ENCODE measurements around the gene ATG9A. TPM values are rescaled to one million over a fixed set of nuclear protein-coding genes. Genes with fewer than 3 reads are reported as not detected.

Gene ATG9A
- total RNA-seq, 1 experiment from 2014 or later: 42.9 TPM

GRCh38 chr2:219176818-219177551, 52.5 kb downstream of the ATG9A start, which contains the start of gene CNPPD1 (continued):
- no peak for TF ChIP-seq FOXJ3 (CRISPR knock-in tag; IDR thresholded peaks at IDR 0.05; ENCODE audit: borderline replicate concordance)
- peak; percentile 72; the same call in 1 of the 2 replicates for TF ChIP-seq JUN (CRISPR knock-in tag; IDR thresholded peaks at IDR 0.05)
- TF ChIP-seq ZNF423 (CRISPR knock-in tag; IDR thresholded peaks at IDR 0.05): no peak
- no peak for TF ChIP-seq RORB (CRISPR knock-in tag; IDR thresholded peaks at IDR 0.05)
- TF ChIP-seq ATF2 (CRISPR knock-in tag; IDR thresholded peaks at IDR 0.05; ENCODE audit: borderline replicate concordance, low read depth): no peak
- peak; percentile 36; the same call in 1 of the 2 replicates for TF ChIP-seq TCF7 (CRISPR knock-in tag; IDR thresholded peaks at IDR 0.05; ENCODE audit: low read depth)
- no peak for TF ChIP-seq MXD4 (CRISPR knock-in tag; IDR thresholded peaks at IDR 0.05; ENCODE audit: borderline replicate concordance)
- TF ChIP-seq ZNF138 (CRISPR knock-in tag; conservative IDR thresholded peaks at IDR 0.05): no peak
- no peak for TF ChIP-seq SMAD4 (CRISPR knock-in tag; IDR thresholded peaks at IDR 0.05)
- peak; percentile 77; the same call in 1 of the 2 replicates for TF ChIP-seq ETV6 (CRISPR knock-in tag; IDR thresholded peaks at IDR 0.05)
- TF ChIP-seq ZNF219 (CRISPR knock-in tag; IDR thresholded peaks at IDR 0.05; ENCODE audit: borderline replicate concordance): peak; percentile 90; the same call in 1 of the 2 replicates
- no peak for TF ChIP-seq NFE2L1 (CRISPR knock-in tag; IDR thresholded peaks at IDR 0.05)
- TF ChIP-seq MLX (CRISPR knock-in tag; IDR thresholded peaks at IDR 0.05): no peak
- TF ChIP-seq ZNF396 (CRISPR knock-in tag; IDR thresholded peaks at IDR 0.05; ENCODE audit: borderline replicate concordance): no peak
- TF ChIP-seq GRHL2 (CRISPR knock-in tag; IDR thresholded peaks at IDR 0.05; ENCODE audit: insufficient replicate concordance, severe bottlenecking): no peak
- no peak for TF ChIP-seq AFF4 (CRISPR knock-in tag; IDR thresholded peaks at IDR 0.05; ENCODE audit: borderline replicate concordance)
- no peak for TF ChIP-seq TEAD4 (CRISPR knock-in tag; IDR thresholded peaks at IDR 0.05)
- 0 out of 2 replicates have a peak, but pooled peaks have one; percentile 82 for TF ChIP-seq ARID4B (CRISPR knock-in tag; IDR thresholded peaks at IDR 0.05; ENCODE audit: borderline replicate concordance)
- 0 out of 2 replicates have a peak, but pooled peaks have one; percentile 40 for TF ChIP-seq ZNF512 (CRISPR knock-in tag; IDR thresholded peaks at IDR 0.05; ENCODE audit: borderline replicate concordance)
- no peak for TF ChIP-seq ZNF532 (CRISPR knock-in tag; IDR thresholded peaks at IDR 0.05; ENCODE audit: borderline replicate concordance)
- no peak for TF ChIP-seq ATF3 (CRISPR knock-in tag; conservative IDR thresholded peaks at IDR 0.05)
